ENCODE measurements around the gene BPIFB2.

Gene BPIFB2

GRCh38 chr20:33005908-33006775, 1.4 kb upstream of the BPIFB2 start:
- DNase-seq (ENCODE audit: low read depth in 2 of 2), result no peak

GRCh38 chr20:33006776-33007375, 628 bp upstream of the BPIFB2 start:
- no peak for DNase-seq (ENCODE audit: low read depth in 2 of 2)

GRCh38 chr20:33008336-33009213, 1.1 kb downstream of the BPIFB2 start:
- DNase-seq (ENCODE audit: low read depth in 2 of 2), result no peak

GRCh38 chr20:33009214-33010132, 2.0 kb downstream of the BPIFB2 start:
- no peak for DNase-seq (ENCODE audit: low read depth in 2 of 2)

GRCh38 chr20:33010133-33010504, 2.6 kb downstream of the BPIFB2 start:
- no peak for DNase-seq (ENCODE audit: low read depth in 2 of 2)

GRCh38 chr20:33010674-33011449, 3.4 kb downstream of the BPIFB2 start:
- no peak for DNase-seq (ENCODE audit: low read depth in 2 of 2)

GRCh38 chr20:33012327-33013189, 5.1 kb downstream of the BPIFB2 start:
- no peak for DNase-seq (ENCODE audit: low read depth in 2 of 2)

GRCh38 chr20:33013701-33014326, 6.3 kb downstream of the BPIFB2 start:
- no peak for DNase-seq (ENCODE audit: low read depth in 2 of 2)

- no peak for DNase-seq (ENCODE audit: low read depth in 2 of 2)
Observed at GRCh38 chr20:33014336-33015113, 7.0 kb downstream of the BPIFB2 start.

- DNase-seq (ENCODE audit: low read depth in 2 of 2), result no peak
Observed at GRCh38 chr20:33015114-33015484, 7.6 kb downstream of the BPIFB2 start.

GRCh38 chr20:33015700-33016580, 8.4 kb downstream of the BPIFB2 start:
- DNase-seq (ENCODE audit: low read depth in 2 of 2), result no peak

- DNase-seq (ENCODE audit: low read depth in 2 of 2), result no peak
Observed at GRCh38 chr20:33016581-33017109, 9.1 kb downstream of the BPIFB2 start.

GRCh38 chr20:33017542-33017941, 10.0 kb downstream of the BPIFB2 start:
- no peak for DNase-seq (ENCODE audit: low read depth in 2 of 2)

- no peak for DNase-seq (ENCODE audit: low read depth in 2 of 2)
Observed at GRCh38 chr20:33018169-33018931, 10.8 kb downstream of the BPIFB2 start.

- no peak for DNase-seq (ENCODE audit: low read depth in 2 of 2)
Observed at GRCh38 chr20:33019465-33020277, 12.2 kb downstream of the BPIFB2 start.
